ENCODE results near the gene ARCN1.

Gene ARCN1

GRCh38 chr11:118627566-118627965 is 55.4 kb downstream of the ARCN1 start:
- DNase-seq (ENCODE audit: insufficient read length, low spot score) (no peak), FAIRE-seq (no peak)
- TF ChIP-seq POLR2AphosphoS5 (IDR thresholded peaks at IDR 0.05; ENCODE audit: low read depth, low read length): no peak
- TF ChIP-seq SPI1 (IDR thresholded peaks at IDR 0.05; ENCODE audit: low read depth, low read length): no peak
- no peak for TF ChIP-seq PAX5 (IDR thresholded peaks at IDR 0.05; ENCODE audit: insufficient read depth, low read length, severe bottlenecking)
- TF ChIP-seq POLR2A (IDR thresholded peaks at IDR 0.05; ENCODE audit: low read depth, low read length): no peak

GRCh38 chr11:118628031-118628430 is 55.8 kb downstream of the ARCN1 start:
- TF ChIP-seq POLR2A (IDR thresholded peaks at IDR 0.05; ENCODE audit: low read depth, low read length): no peak
- TF ChIP-seq PAX5 (IDR thresholded peaks at IDR 0.05; ENCODE audit: insufficient read depth, low read length, severe bottlenecking): no peak
- TF ChIP-seq POLR2AphosphoS5 (IDR thresholded peaks at IDR 0.05; ENCODE audit: low read depth, low read length): no peak
- TF ChIP-seq POU2F2 (IDR thresholded peaks at IDR 0.05; ENCODE audit: low read depth, low read length): no peak
- no peak for TF ChIP-seq SPI1 (IDR thresholded peaks at IDR 0.05; ENCODE audit: low read depth, low read length)
- no peak for TF ChIP-seq TAF1 (IDR thresholded peaks at IDR 0.05; ENCODE audit: low read depth, low read length)
- FAIRE-seq (no peak), DNase-seq (ENCODE audit: insufficient read length, low spot score) (no peak)

GRCh38 chr11:118628432-118628831 is 56.2 kb downstream of the ARCN1 start:
- FAIRE-seq (no peak), DNase-seq (ENCODE audit: insufficient read length, low spot score) (no peak)
- no peak for TF ChIP-seq PAX5 (IDR thresholded peaks at IDR 0.05; ENCODE audit: insufficient read depth, low read length, severe bottlenecking)
- TF ChIP-seq TAF1 (IDR thresholded peaks at IDR 0.05; ENCODE audit: low read depth, low read length): no peak
- no peak for TF ChIP-seq POU2F2 (IDR thresholded peaks at IDR 0.05; ENCODE audit: low read depth, low read length)
- TF ChIP-seq POLR2AphosphoS5 (IDR thresholded peaks at IDR 0.05; ENCODE audit: low read depth, low read length): no peak
- no peak for TF ChIP-seq SPI1 (IDR thresholded peaks at IDR 0.05; ENCODE audit: low read depth, low read length)
- TF ChIP-seq POLR2A (IDR thresholded peaks at IDR 0.05; ENCODE audit: low read depth, low read length): no peak

GRCh38 chr11:118628861-118629549 is 56.8 kb downstream of the ARCN1 start:
- FAIRE-seq (no peak), DNase-seq (ENCODE audit: insufficient read length, low spot score) (no peak)
- TF ChIP-seq POU2F2 (IDR thresholded peaks at IDR 0.05; ENCODE audit: low read depth, low read length): no peak
- TF ChIP-seq PAX5 (IDR thresholded peaks at IDR 0.05; ENCODE audit: insufficient read depth, low read length, severe bottlenecking): no peak
- TF ChIP-seq SPI1 (IDR thresholded peaks at IDR 0.05; ENCODE audit: low read depth, low read length): no peak
- no peak for TF ChIP-seq POLR2AphosphoS5 (IDR thresholded peaks at IDR 0.05; ENCODE audit: low read depth, low read length)
- no peak for TF ChIP-seq POLR2A (IDR thresholded peaks at IDR 0.05; ENCODE audit: low read depth, low read length)
- no peak for TF ChIP-seq TAF1 (IDR thresholded peaks at IDR 0.05; ENCODE audit: low read depth, low read length)

- no peak for TF ChIP-seq POLR2A (IDR thresholded peaks at IDR 0.05; ENCODE audit: low read depth, low read length)
- no peak for TF ChIP-seq POU2F2 (IDR thresholded peaks at IDR 0.05; ENCODE audit: low read depth, low read length)
- no peak for TF ChIP-seq SPI1 (IDR thresholded peaks at IDR 0.05; ENCODE audit: low read depth, low read length)
- TF ChIP-seq TAF1 (IDR thresholded peaks at IDR 0.05; ENCODE audit: low read depth, low read length): no peak
- TF ChIP-seq POLR2AphosphoS5 (IDR thresholded peaks at IDR 0.05; ENCODE audit: low read depth, low read length): no peak
- no peak for TF ChIP-seq PAX5 (IDR thresholded peaks at IDR 0.05; ENCODE audit: insufficient read depth, low read length, severe bottlenecking)
- no peak for FAIRE-seq
- DNase-seq (ENCODE audit: insufficient read length, low spot score): no peak
Measured at GRCh38 chr11:118629761-118630661, 57.8 kb downstream of the ARCN1 start.

- FAIRE-seq (no peak), DNase-seq (ENCODE audit: insufficient read length, low spot score) (no peak)
- TF ChIP-seq PAX5 (IDR thresholded peaks at IDR 0.05; ENCODE audit: insufficient read depth, low read length, severe bottlenecking): no peak
- no peak for TF ChIP-seq SPI1 (IDR thresholded peaks at IDR 0.05; ENCODE audit: low read depth, low read length)
- TF ChIP-seq POLR2AphosphoS5 (IDR thresholded peaks at IDR 0.05; ENCODE audit: low read depth, low read length): no peak
- no peak for TF ChIP-seq POLR2A (IDR thresholded peaks at IDR 0.05; ENCODE audit: low read depth, low read length)
- no peak for TF ChIP-seq TAF1 (IDR thresholded peaks at IDR 0.05; ENCODE audit: low read depth, low read length)
- TF ChIP-seq POU2F2 (IDR thresholded peaks at IDR 0.05; ENCODE audit: low read depth, low read length): no peak
Measured at GRCh38 chr11:118631142-118631909, 59.1 kb downstream of the ARCN1 start.

GRCh38 chr11:118632577-118633318 is 60.5 kb downstream of the ARCN1 start:
- no peak for FAIRE-seq
- no peak for TF ChIP-seq POLR2AphosphoS5 (IDR thresholded peaks at IDR 0.05; ENCODE audit: low read depth, low read length)
- no peak for TF ChIP-seq TAF1 (IDR thresholded peaks at IDR 0.05; ENCODE audit: low read depth, low read length)
- TF ChIP-seq POLR2A (IDR thresholded peaks at IDR 0.05; ENCODE audit: low read depth, low read length): no peak
- no peak for TF ChIP-seq PAX5 (IDR thresholded peaks at IDR 0.05; ENCODE audit: insufficient read depth, low read length, severe bottlenecking)
- no peak for TF ChIP-seq POU2F2 (IDR thresholded peaks at IDR 0.05; ENCODE audit: low read depth, low read length)
- TF ChIP-seq SPI1 (IDR thresholded peaks at IDR 0.05; ENCODE audit: low read depth, low read length): no peak
- DNase-seq (ENCODE audit: insufficient read length, low spot score): no peak

GRCh38 chr11:118633319-118633690 is 61.1 kb downstream of the ARCN1 start:
- no peak for TF ChIP-seq POLR2AphosphoS5 (IDR thresholded peaks at IDR 0.05; ENCODE audit: low read depth, low read length)
- TF ChIP-seq POLR2A (IDR thresholded peaks at IDR 0.05; ENCODE audit: low read depth, low read length): no peak
- TF ChIP-seq PAX5 (IDR thresholded peaks at IDR 0.05; ENCODE audit: insufficient read depth, low read length, severe bottlenecking): no peak
- TF ChIP-seq TAF1 (IDR thresholded peaks at IDR 0.05; ENCODE audit: low read depth, low read length): no peak
- TF ChIP-seq SPI1 (IDR thresholded peaks at IDR 0.05; ENCODE audit: low read depth, low read length): no peak
- TF ChIP-seq POU2F2 (IDR thresholded peaks at IDR 0.05; ENCODE audit: low read depth, low read length): no peak

More at GRCh38 chr11:118633319-118633690, 61.1 kb downstream of the ARCN1 start:
- FAIRE-seq: no peak
- DNase-seq (ENCODE audit: insufficient read length, low spot score): no peak
